K562 (cell line): ENCODE data around the gene RYR1. TPM values are rescaled to one million over a fixed set of nuclear protein-coding genes. Genes with fewer than 3 reads are reported as not detected.
A peak's percentile ranks its signal among the peaks of the same experiment; 100 is the strongest.

ENCODE experiments used
- AFF4 ChIP-seq: sonication (generic); formaldehyde crosslinking; IDR thresholded peaks from 2 replicates; pipeline ENCODE4 v1.8.0; 2023; ENCODE audit warnings: mild to moderate bottlenecking, missing genetic modification reagents
- ATF1 ChIP-seq, 2 experiments: fragments of 450-650 bp in 1 of 2; IDR thresholded peaks; 2 replicates each; pipeline ENCODE4 v1.6.1; 2016; ENCODE audit warnings: missing compliant biosample characterization in 1 of 2, missing genetic modification characterization in 1 of 2
- CBFB ChIP-seq: sonication (generic); formaldehyde crosslinking; IDR thresholded peaks from 2 replicates; pipeline ENCODE4 v1.4.0; 2020; ENCODE audit warnings: mild to moderate bottlenecking, missing genetic modification reagents
- CREB1 ChIP-seq, 2 experiments: sonication (generic) in 1 of 2; formaldehyde crosslinking in 1 of 2; IDR thresholded peaks; 2 replicates each; pipeline versions ENCODE4 v1.6.1 to v1.8.0; 2012 to 2022; ENCODE audit warnings: inconsistent platforms in 1 of 2, mild to moderate bottlenecking in 1 of 2, missing genetic modification reagents in 1 of 2, moderate library complexity in 1 of 2
- CREB5 ChIP-seq: fragments of 250-450 bp; sonication (Bioruptor Pico); IDR thresholded peaks from 2 replicates; pipeline ENCODE4 v1.5.0; 2020; ENCODE audit warnings: mild to moderate bottlenecking
- CSDE1 ChIP-seq, 2 experiments: fragments of 450-650 bp; IDR thresholded peaks; 2 replicates each; pipeline ENCODE4 v1.6.1; 2016; ENCODE audit warnings: mild to moderate bottlenecking in 1 of 2
- CXXC5 ChIP-seq: fragments of 250-450 bp; sonication (Bioruptor Pico); IDR thresholded peaks from 2 replicates; pipeline ENCODE4 v1.8.0; 2022; ENCODE audit warnings: inconsistent platforms, mild to moderate bottlenecking, moderate library complexity
- EHMT2 ChIP-seq: fragments of 450-650 bp; IDR thresholded peaks from 2 replicates; pipeline ENCODE4 v1.6.1; 2018; ENCODE audit warnings: antibody characterized with exemption
- HEY1 ChIP-seq: fragments of 250-450 bp; sonication (Bioruptor Pico); IDR thresholded peaks from 2 replicates; pipeline ENCODE4 v1.5.0; 2020; ENCODE audit warnings: mild to moderate bottlenecking, moderate library complexity, borderline replicate concordance
- KLF13 ChIP-seq: fragments of 450-650 bp; IDR thresholded peaks from 2 replicates; pipeline ENCODE4 v1.6.1; 2016; ENCODE audit warnings: missing genetic modification characterization, low read depth, mild to moderate bottlenecking, missing compliant biosample characterization, moderate library complexity, borderline replicate concordance
- KLF6 ChIP-seq: fragments of 250-450 bp; sonication (Bioruptor Pico); IDR thresholded peaks from 2 replicates; pipeline ENCODE4 v1.4.0; 2020; ENCODE audit warnings: mild to moderate bottlenecking, moderate library complexity, borderline replicate concordance
- NUFIP1 ChIP-seq: fragments of 450-650 bp; IDR thresholded peaks from 2 replicates; pipeline ENCODE4 v1.6.1; 2018; ENCODE audit not compliant: partially characterized antibody
- PHB2 ChIP-seq: fragments of 450-650 bp; IDR thresholded peaks from 2 replicates; pipeline ENCODE4 v1.6.1; 2017; ENCODE audit warnings: low read depth
- PPARD ChIP-seq: fragments of 250-450 bp; sonication (Bioruptor Pico); IDR thresholded peaks from 2 replicates; pipeline ENCODE4 v1.8.0; 2022; ENCODE audit warnings: inconsistent platforms, mild to moderate bottlenecking, moderate library complexity
- SMARCA5 ChIP-seq: fragments of 450-650 bp; IDR thresholded peaks from 2 replicates; pipeline ENCODE4 v1.6.1; 2016
- TAL1 ChIP-seq: fragments of 450-650 bp; IDR thresholded peaks from 2 replicates; pipeline ENCODE4 v1.6.1; 2016; ENCODE audit warnings: mild to moderate bottlenecking
- USF1 ChIP-seq: sonication (generic); formaldehyde crosslinking; IDR thresholded peaks from 2 replicates; pipeline ENCODE4 v1.9.0; 2022; ENCODE audit warnings: mild to moderate bottlenecking, missing genetic modification reagents
- ZBTB43 ChIP-seq: sonication (generic); formaldehyde crosslinking; IDR thresholded peaks from 2 replicates; pipeline ENCODE4 v1.8.0; 2023; ENCODE audit warnings: mild to moderate bottlenecking, missing genetic modification reagents
- ZSCAN29 ChIP-seq: fragments of 450-650 bp; IDR thresholded peaks from 2 replicates; pipeline ENCODE4 v1.6.1; 2017
- polyA plus RNA-seq, 8 experiments: library from polyadenylated mRNA; depleted of rRNA in 4 of 8; stranded (reverse) in 5 of 8; unstranded in 3 of 8; fragments of >200 nt; fragmentation: Nextera tagmentation in 2 of 8; fragmentation: Illumina TruSeq in 1 of 8; extraction: Ambion mirVana in 2 of 8; extraction: Trizol in 1 of 8; gene quantifications; 2 replicates each; pipeline versions ENCODE4 v1.2.1 to v1.2.3, GENCODE V29; 2011 to 2014; ENCODE audit warnings: inconsistent platforms in 1 of 8, missing spikeins in 1 of 8
- total RNA-seq, 7 experiments: library from RNA; depleted of rRNA in 6 of 7; stranded (reverse); fragments of >200 nt in 6 of 7; fragmentation: Illumina TruSeq in 2 of 7; extraction: Trizol in 2 of 7; gene quantifications; 2 replicates each; pipeline versions ENCODE4 v1.2.1 to v1.2.3, GENCODE V29; 2011 to 2021; ENCODE audit warnings: low replicate concordance in 1 of 7

The RYR1 gene
- total and polyA plus RNA-seq, 9 of the 15 experiments (the other 6 are each of a cell fraction or from before 2014, with no cell fraction given): 0.11 to 7.4 (median 3.7) TPM

GRCh38 chr19:38514812-38515633 is 81.5 kb downstream of the RYR1 start (continued):
- TF ChIP-seq ATF1 (CRISPR knock-in tag; IDR thresholded peaks at IDR 0.05) (no peak), ATF1 (tag; IDR thresholded peaks at IDR 0.05) (peak; percentile 31; the same call in 1 of the 2 replicates), CREB5 (CRISPR knock-in tag) (no peak), HEY1 (CRISPR knock-in tag) (no peak), AFF4 (CRISPR knock-in tag) (no peak), USF1 (no peak; the same call in 1 of the 2 replicates), CREB1 (IDR thresholded peaks at IDR 0.05) (no peak), CREB1 (CRISPR knock-in tag; IDR thresholded peaks at IDR 0.05) (no peak), EHMT2 (no peak), PHB2 (no peak), SMARCA5 (no peak), ZBTB43 (CRISPR knock-in tag) (no peak), PPARD (CRISPR knock-in tag) (no peak), TAL1 (no peak), KLF13 (tag) (no peak), CXXC5 (CRISPR knock-in tag) (0 out of 2 replicates have a peak, but pooled peaks have one; percentile 16), CSDE1 (IDR thresholded peaks at IDR 0.05) (no peak), NUFIP1 (no peak), ZSCAN29 (no peak), KLF6 (CRISPR knock-in tag) (no peak), CBFB (CRISPR knock-in tag) (peak; percentile 66; the same call in 1 of the 2 replicates)
